Activated CD4-positive, alpha-beta T cell treated with anti-CD3 and anti-CD28 coated beads for 1 hour (primary cell): ENCODE measurements around the gene PAK4.

Experiments
- DNase-seq: peaks from one replicate; pipeline ENCODE4 v3.0.0-alpha.2; 2020

PAK4 gene

DNA sequence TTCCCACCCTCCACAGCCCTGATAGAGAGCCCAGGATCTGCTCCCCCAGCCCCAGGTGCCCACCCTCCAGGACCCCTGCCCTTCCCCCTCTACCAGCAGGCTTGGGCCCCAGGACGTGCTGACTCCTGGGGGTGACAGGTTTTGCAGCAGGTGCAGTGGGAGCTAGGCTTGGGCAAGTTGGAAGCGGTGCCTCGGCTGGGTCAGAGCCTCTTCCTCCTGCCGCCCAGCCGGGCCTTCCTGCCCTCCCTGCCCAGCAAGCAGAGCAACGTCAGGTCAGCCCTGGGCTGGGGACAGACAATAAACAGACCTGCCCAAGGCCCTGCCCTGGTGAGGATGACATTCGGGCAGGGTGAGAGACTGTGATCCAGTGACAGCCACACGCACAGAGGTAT, 62.0 kb downstream of the PAK4 start:
- DNase-seq, result no peak

DNA sequence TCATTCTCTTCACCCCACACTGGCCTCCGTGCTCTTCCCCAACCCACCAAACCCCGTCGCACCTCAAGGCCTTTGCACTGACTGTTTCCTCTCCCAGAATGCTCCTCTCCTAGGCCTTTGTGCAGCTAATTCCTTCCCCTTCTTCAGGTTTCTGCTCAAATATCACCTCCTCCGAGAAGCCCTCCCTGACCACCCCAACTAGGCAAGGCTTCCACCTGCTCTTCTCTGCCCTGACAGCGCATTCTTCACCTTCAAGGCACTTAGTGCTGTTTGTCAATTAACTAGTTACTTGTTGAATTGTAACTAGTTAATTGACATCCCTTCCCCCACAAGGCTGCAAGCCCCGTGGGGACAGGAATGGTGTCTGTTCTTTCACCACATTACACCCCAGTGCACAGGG, 63.4 kb downstream of the PAK4 start:
- no peak for DNase-seq

- DNase-seq, result no peak
Observed at GRCh38 chr19:39190768-39191167, 65.2 kb downstream of the PAK4 start.

DNA sequence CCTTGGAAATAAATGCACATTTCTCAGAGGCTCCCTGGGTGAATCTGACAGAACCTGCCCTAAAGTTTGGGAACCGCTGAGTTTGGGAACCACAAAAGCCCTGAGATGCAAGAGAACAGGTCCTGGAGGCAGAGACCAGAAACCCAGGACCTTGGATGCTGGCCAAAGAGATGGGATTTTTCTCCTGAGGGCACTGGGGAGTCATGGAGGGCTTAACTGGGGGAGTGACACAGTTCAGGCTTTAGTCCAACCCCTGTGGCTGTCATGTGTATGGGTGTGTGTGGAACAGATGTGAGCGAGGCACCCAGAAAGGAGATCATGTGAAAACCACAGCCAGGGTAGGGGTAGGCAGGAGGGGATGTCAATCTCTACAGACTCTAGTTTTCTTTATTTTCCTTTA, 67.3 kb downstream of the PAK4 start:
- no peak for DNase-seq

DNA sequence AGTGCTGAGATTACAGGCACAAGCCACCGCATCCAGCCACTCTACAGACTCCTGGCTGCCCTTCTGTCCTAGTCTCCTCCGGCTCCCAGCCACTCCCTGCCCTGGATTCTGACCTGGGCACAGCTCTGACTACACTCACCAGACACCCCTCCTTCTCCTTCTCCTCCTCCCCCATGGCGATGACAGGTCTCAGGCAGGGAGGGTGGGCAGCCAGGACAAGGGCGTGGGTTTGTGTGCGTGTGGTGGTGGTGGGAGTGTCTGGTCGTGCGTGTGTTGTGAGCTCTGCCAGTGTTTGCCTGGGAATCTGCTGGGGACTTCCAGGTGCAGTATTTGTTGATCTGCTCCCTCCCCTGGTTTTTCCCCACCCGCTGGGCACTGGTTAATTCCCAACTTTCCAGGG, 68.2 kb downstream of the PAK4 start:
- no peak for DNase-seq

- no peak for DNase-seq
Observed at GRCh38 chr19:39194832-39195542, 69.4 kb downstream of the PAK4 start.

DNA sequence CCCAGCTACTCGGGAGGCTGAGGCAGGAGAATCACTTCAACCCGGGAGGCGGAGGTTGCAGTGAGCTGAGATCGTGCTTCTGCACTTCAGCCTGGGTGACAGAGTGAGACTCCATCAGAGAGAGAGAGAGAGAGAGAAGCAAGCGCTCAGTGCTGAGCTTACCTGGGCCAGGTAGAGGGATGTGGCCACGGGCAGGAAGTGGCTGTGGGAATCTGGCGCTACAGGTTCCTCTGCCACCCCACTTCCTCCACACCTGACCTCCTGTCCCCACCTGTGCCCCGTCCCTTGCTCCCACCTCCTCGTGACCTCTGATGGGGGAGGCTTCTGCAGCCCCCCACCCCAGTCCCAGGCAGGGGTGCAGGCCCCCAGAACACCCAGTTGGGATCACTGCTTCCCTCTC, 70.2 kb downstream of the PAK4 start:
- DNase-seq, result no peak

DNA sequence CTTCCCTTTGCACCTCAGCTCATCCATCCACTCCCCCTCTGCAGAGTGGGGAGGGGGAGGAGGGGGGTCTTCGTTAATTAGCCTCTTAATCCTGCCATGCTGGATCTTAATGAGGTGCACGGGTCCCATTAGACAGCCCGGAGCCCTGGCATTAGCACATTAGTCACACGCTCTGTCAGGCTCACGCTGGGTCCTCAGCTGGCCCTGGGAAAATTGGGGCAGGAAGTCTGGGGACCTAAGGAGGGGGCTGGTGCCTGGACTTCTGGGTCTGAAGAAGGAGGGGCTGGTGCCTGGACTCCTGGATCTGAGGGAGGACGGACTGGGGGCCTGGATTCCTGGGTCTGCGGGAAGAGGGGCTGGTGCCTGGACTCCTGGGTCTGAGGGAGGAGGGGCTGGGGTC, 70.7 kb downstream of the PAK4 start:
- DNase-seq, result no peak

DNA sequence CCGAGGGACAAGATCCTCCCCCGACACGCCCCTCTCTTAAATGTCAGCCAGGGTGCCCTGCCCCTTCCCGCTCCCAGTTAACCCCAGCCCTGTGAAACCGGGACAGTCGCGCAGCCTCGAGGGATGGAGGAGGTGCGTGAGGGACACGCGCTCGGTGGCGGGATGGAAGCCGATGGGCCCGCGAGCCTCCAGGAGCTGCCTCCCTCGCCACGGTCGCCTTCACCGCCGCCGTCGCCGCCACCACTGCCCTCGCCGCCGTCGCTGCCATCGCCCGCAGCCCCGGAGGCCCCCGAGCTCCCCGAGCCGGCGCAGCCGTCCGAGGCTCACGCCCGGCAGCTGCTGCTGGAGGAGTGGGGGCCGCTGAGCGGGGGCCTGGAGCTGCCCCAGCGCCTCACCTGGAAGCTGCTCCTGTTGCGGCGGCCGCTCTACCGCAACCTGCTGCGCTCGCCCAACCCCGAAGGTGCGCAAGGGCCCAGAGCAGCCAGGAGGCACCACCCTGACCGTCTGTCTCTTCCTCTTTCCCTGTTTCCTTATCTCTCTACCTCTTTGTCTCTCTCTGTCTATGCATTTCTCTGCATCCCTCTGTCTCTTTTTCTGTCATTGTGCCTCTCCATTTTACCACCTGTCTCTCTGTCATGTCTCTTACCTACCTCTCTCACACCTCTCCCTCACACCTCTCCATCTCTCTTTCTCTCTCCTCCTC, 71.4 kb downstream of the PAK4 start, which contains the start of gene NCCRP1:
Gene NCCRP1 (plus strand): TSS at position 105 of the 703 bp plus-strand sequence. CDS start 19 bp downstream, at position 124.
- DNase-seq, result no peak

DNA sequence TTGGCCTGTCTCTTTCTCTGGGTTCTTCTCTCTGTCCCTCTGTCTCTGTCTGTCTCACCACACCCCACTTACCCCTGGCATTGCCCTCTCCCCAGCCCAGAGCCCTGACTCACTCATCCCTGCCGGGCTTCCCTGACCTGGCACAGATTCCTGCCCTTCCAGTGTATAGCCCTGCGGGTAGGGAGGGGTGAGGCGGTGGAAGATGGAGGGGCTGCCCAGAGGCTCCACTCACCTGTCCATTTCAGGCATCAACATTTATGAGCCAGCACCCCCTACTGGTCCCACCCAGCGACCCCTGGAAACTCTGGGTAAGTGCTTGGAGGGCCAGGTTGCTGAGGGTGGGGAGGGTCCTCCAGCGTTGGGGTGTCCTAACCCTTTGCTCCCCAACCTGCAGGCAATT, 72.2 kb downstream of the PAK4 start:
- no peak for DNase-seq

- DNase-seq, result no peak
Observed at GRCh38 chr19:39199025-39199424, 73.4 kb downstream of the PAK4 start.

DNA sequence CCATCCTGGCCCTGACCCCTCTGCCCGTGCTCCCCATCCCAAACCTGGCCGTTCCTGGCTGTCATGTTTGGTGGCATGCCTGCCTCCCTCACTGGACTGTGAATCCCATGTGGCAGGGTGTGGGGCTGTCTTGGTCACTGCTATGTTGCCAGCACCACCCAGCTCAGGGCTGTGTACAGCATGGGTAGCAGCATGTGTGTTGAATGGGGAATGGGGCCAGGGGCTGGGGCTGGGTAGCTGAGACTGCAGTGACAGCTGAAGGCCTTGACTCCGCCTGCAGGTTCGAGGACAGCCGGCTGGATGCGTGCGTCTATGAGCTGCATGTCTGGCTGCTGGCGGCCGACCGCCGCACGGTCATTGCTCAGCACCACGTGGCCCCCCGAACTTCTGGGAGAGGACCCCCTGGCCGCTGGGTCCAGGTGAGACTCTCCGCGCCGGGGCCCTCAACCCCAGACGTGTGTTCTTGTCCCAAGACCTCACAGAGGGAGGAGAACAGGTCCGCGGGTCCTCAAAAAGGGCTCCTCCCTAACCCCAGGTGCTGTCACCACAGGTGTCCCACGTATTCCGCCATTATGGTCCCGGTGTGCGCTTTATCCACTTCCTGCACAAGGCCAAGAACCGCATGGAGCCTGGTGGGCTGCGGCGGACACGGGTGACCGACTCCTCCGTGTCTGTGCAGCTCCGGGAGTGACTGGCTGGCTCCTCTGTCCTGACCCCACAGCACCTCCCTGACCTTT, 74.6 kb downstream of the PAK4 start:
- no peak for DNase-seq

DNA sequence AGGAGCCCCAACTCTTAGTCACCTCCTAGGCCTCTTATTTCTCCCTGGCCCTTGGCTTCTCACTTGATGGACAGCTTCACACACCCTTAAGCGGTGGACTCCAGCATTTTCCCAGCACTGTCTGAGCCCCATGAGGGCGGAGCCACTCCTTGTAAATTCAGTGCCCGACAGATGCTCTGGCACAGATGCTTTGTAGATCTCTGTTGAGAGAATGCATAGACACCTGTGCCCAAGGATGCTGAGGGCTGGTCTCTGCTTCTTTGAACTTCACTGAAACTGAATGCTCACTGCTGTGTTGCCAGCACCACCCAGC, 75.2 kb downstream of the PAK4 start:
- DNase-seq, result no peak

DNA sequence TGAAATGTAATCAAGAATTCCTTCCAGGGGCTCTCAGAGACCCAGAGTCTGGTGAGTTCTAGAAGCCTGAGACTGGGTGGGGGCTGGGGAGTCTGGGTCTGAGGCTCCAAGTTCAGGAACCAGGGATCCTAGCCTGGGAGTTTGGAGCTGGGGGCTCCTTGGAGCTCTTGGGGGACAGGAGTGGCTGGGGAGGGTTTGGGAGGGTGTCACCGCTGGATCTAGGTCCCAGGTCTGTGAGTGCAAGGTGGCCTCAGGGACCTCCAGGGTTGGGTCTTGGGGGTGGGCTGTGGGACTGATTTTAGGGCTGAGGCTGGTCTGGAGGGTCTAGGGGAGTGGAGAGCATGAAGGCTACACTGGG, 77.4 kb downstream of the PAK4 start:
- no peak for DNase-seq

DNA sequence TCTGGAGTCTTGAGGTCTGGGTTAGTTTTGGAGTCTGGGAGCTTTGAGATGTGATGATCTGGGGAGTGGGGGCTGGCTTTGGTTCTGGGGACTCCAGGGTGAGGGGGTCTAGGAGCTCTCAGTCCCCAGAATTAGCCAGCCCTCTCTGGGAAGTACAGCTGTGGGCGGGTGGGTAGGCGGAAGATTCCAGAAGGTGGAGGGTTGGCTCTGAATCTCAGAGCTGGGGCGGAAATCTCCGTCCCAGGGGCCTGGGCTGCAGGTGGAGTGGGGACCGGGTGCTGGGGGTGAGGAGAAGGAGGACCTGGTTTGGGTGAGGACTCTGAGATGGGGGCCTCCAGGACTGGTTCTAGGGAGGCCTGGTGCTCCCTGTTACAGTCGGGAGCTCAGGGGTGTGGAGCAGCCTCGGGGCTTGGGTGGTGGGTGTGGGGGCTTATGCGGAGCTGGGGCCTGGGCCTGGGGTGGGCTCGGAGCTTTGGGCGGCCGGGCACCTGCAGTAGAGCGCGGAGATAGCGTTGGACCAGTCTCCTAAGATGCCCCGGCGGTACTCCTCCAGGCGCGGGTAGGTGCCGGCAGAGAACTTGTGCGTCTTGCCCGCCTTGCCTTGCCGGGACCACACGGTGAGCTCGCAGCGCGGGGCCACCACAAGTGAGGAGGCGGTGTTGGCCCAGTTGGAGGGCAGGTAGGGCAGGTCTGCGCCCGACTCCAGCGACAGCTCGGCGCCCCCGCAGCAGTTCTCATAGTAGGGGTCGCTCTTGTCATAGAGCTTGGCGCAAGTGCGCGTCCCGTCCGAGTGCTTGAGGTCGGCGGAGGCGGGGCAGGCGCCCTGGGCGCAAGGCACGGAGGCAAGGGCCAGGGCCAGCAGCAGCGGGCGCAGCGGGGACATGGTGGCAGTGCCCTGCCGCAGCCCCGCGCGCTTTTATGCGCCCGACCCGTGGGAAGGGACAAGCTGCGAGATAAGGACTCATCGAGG, 78.1 kb downstream of the PAK4 start, which contains the start of gene SYCN:
Gene SYCN (minus strand): TSS at position 892 of the 970 bp plus-strand sequence. CDS start 9 bp downstream, at position 883.
- DNase-seq, result no peak

- no peak for DNase-seq
Observed at GRCh38 chr19:39205449-39205764, 79.8 kb downstream of the PAK4 start.

DNA sequence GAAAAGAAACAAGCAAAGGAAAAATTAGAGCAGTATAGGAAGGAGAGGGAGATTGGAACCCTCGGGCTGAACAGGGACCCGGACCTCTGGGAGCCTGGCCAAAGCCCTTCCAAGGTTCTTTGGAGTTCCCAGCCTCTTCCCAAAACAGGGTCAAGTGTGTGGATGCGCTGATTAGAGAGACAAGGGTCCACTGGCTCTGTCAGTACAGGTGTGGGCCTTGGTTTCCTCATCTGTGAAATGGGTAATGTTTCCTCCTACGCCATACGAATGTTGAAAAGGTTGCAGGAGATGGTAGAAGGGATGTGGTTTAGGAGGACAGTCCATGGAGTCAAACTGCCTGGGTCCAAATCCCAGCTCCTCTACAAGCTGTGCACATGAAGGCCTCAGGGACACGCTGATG, 80.5 kb downstream of the PAK4 start:
- DNase-seq, result no peak

DNA sequence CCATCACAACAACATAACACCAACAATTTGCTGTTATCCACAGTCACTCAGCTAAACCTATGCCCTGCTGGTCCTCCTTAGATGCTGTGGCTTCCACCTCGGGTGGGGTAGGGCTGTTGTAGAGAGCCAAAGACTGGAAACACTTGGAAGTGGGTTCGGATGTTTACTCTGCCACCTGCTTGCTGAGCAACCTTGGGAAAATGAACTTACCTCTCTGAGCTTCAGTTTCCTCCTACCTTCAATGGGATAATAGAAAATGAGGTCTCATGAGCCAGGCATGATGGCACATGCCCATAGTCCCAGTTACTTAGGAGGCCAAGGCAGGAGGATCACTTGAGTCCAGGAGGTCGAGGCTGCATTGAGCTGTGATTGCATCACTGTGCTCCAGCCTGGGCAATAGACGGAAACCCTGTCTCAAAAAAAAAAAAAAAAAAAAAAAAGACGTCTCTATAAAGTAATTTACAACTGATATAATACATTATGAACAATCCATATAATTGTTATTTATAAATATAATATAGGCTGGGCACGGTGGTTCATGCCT, 81.8 kb downstream of the PAK4 start:
- DNase-seq, result no peak

DNA sequence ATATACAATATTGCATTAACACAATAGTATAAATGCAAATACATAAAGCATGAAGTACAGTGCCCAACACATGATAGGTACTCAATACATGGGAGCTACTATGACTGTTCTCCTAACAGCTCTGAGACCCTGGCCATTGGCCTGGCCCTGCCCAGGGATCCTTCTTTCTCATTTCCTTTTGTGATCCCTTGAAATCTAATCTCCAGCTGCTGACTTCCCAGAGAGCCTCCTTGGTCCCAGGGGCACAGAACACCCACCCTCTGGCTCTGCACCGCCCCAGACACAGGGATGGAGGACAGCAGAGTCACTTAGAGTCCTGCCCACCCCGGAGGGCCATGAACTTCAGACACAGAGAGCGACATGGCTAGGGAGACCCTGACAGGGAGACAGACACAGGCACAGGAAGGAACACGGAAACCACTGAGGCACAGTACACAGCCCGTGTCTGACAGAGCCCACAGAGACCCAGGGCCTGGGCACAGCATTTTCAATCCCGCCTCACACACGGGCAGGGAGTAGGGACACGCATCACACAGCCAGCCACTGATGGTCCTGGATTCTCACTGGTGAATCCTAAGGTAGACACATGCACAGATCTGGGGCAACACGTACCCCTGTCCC, 82.7 kb downstream of the PAK4 start:
- DNase-seq, result no peak

- no peak for DNase-seq
Observed at GRCh38 chr19:39209196-39209595, 83.6 kb downstream of the PAK4 start.

DNA sequence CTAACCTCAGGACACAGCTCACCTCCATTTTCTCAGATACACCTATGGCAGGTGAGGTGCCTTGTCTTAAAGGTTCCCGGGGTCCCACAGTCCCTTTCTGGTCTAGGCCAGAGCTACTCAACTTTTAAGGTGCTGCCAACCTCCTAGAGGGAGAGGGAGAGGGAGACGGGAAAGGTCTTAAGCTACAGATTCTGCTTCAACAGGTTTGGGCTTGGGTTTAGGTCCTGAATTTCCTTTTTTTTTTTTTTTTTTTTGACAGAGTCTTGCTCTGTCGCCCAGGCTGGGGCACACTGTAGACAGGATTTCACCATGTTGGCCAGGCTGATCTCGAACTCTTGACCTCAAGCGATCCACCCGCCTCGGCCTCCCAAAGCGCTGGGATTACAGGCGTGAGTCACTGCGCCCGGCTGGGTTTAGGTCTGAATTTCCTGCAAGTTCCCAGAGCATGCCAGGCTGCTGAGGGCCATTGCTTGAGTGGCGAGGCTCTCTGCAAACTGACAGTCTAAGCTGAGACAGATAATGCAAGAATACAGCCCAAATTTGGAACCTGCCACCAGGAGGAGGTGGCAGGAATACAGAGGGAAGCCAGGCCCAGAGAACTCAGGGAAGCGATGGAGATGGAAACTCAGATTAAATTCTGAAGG, 86.3 kb downstream of the PAK4 start:
- DNase-seq, result no peak

DNA sequence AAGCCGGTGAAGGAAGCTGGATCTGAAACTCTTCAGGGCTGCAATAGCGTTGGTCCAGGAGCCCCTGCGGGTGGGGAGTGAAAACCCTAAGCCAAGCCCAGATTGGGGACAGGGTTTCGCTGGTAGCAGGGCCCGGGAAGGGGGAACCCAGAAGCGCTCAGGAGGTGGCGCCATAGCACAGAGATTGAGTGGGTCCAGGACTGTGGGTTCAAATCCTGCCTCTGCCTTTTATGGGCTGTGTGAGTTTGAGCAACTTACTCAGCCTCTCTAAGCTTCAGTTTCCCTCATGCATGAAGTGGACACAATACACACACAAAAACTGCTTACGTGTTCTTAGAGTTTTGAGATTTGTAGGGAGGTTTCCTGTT, 86.8 kb downstream of the PAK4 start:
- DNase-seq, result peak; percentile 29
